AG04450 (cell line): ENCODE data around the gene TTC28. TPM values are rescaled to one million over a fixed set of nuclear protein-coding genes. Genes with fewer than 3 reads are reported as not detected.

ENCODE experiments used
- CTCF ChIA-PET: fragments of 300-600, 350-600 bp; formaldehyde crosslinking; extraction: SDS; loops from one replicate; lab custom pipeline; 2022; ENCODE audit warnings: antibody characterized with exemption, inconsistent platforms; lab: Charles Lee
- POLR2A ChIA-PET: fragments of 350-600 bp; formaldehyde crosslinking; extraction: SDS; loops from one replicate; lab custom pipeline; 2021; ENCODE audit warnings: antibody characterized with exemption, inconsistent platforms; lab: Yijun Ruan, JAX
- DNase-seq: peaks from one replicate; pipeline ENCODE4 v3.0.0-alpha.2; 2011; ENCODE audit warnings: low read depth, low spot score
- H3K27ac ChIP-seq: one replicate; pipeline ENCODE4 v1.5.1; 2012; ENCODE audit warnings: low read depth, low read length, control low read depth
- H3K27me3 ChIP-seq: one replicate; pipeline ENCODE4 v1.6.0; 2012; ENCODE audit warnings: low read length; ENCODE audit not compliant: control insufficient read depth, insufficient read depth
- H3K4me3 ChIP-seq: 2 replicates; pipeline ENCODE4 v1.5.1; 2011; ENCODE audit warnings: mild to moderate bottlenecking, low read depth, low read length, control low read depth
- H3K9me3 ChIP-seq: 2 replicates; pipeline ENCODE4 v1.5.1; 2012; ENCODE audit warnings: low read length; ENCODE audit not compliant: control insufficient read depth, insufficient read depth
- polyA plus RNA-seq: library from polyadenylated mRNA; depleted of rRNA; stranded (reverse); fragments of >200 nt; gene quantifications from 2 replicates; pipeline ENCODE4 v1.2.3, GENCODE V29; 2011
- TF ChIP-seq, protein P1 (sequence below): IDR thresholded peaks from 2 replicates; pipeline ENCODE4 v1.5.1; 2011; ENCODE audit warnings: low read depth, low read length, control low read depth, inconsistent platforms

The TTC28 gene
- polyA plus RNA-seq, 1 experiment = 11.2 TPM

DNA sequence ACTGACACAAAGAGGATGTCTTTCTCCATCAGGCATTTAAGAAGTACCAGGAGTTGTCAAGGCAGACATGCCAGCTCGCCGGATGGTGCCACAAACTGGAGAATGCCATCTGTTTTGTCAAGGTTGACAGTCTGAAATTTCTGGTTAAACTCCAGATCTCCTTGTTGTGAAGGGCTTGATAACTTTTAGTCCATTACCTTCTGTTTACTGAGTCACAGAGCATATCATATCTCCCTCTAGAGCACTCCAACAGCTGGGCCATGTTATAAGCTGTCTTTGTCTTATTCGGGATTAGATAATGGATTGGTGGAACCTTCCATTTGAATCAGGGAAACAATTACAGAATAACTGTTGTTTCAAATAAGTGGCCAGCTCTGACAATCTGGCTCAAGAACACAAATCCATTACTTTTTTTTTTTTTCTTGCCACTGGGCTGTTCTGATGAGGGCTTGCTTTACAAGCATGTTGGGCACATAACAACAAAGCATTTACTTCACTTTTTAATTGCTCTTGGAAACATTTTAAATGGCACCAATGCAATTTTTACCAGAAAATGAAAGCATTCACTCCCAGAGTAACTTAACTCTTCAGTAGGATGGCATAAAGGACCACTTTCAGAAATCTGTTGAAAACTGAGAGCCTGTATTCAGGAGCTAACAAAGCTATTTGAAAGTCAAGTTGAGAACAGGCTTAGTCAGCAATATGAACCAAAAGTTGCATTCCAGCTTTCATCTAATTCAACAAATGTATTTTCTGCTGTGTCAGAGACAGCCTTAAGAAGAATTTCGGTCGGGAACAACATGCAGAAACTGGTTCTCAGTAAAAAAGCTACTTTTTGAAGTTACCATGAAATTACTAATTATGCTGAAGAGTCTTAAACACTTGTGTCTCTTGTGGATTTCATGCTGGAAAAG, 533.0 kb downstream of the TTC28 start:
- no peak overlapping the region for H3K4me3 ChIP-seq
- no peak for DNase-seq
- H3K9me3 ChIP-seq = no peaks in the 10 kb centered on the region
- TF ChIP-seq, protein P1, sequence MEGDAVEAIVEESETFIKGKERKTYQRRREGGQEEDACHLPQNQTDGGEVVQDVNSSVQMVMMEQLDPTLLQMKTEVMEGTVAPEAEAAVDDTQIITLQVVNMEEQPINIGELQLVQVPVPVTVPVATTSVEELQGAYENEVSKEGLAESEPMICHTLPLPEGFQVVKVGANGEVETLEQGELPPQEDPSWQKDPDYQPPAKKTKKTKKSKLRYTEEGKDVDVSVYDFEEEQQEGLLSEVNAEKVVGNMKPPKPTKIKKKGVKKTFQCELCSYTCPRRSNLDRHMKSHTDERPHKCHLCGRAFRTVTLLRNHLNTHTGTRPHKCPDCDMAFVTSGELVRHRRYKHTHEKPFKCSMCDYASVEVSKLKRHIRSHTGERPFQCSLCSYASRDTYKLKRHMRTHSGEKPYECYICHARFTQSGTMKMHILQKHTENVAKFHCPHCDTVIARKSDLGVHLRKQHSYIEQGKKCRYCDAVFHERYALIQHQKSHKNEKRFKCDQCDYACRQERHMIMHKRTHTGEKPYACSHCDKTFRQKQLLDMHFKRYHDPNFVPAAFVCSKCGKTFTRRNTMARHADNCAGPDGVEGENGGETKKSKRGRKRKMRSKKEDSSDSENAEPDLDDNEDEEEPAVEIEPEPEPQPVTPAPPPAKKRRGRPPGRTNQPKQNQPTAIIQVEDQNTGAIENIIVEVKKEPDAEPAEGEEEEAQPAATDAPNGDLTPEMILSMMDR = no peak
- no peaks in the 10 kb centered on the region for H3K27me3 ChIP-seq
- ChIA-PET CTCF (interaction anchor here (0.7 to 1.5 kb wide), 4 partner anchors 10 to 127 kb away, joined by 3 read pairs; no protein-coding TSS in a partner anchor), POLR2A (no interaction called here)
- H3K27ac ChIP-seq = no peak overlapping the region

DNA sequence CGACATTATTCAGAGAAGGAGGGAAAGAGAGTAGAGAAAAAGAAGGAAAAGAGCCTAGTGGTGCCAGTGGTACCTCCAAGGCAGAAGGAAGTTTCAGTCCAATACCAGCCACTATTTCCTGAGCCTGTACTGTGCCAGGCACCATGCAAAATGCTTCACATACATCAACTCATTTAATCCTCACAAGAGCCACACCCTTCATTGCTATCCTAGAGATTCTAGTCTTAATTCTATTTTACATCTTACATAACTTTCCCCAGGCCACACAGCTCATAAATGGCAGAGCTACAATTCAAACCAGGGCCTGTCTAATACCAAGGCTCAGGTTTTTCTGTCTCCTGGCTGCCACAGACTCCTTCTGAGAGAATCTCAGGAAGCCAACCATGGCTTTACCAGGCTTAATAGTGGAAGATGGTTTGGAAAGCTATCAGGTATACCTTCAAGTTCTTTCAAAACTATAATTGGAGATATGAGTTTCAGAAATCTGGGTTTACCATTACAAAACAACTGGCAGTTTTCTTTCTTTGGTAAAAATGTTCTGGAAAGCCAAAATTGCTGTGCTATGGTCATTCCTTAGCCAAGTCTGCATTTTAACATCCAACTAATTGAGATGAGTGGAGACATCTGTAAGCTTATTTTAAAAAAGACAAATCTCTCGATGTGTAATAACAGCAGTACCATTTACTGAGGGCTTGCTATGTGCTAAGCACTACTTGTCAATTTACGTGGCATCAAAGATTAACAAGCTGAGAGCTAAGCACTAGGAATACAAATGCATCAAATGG, 535.5 kb downstream of the TTC28 start:
- no peak for DNase-seq
- CTCF ChIA-PET = no interaction called here

DNA sequence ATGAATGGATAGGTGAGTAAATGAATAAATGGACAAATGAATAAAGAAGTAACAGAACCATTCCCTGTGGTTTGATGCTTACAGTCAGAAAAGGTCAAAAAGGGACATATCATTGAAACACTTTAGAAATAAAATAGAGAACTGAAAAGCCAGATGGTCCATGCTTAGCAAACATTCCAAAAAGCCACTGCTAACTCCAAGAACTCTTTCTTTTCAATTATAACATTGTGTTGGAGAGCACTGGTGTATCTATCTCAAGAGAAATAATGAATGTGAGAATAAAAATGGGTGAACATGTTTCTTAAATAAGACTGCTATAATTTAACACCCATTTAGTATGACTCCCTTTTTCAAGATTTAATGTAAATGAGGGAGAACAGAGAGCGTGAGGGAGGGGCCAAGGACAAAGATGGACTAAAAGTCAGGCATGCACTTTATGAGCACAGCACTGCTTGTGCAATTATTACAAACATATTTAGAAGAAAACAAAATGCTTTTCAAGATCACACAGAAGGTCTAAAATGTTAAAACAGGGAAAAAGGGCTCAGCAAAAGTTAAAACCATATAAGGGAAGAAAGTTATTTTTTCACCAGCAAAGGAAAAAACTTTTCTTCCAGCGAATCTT, 536.3 kb downstream of the TTC28 start:
- TF ChIP-seq, protein P1 = no peak
- CTCF ChIA-PET = no interaction called here
- H3K27me3 ChIP-seq = no peaks in the 10 kb centered on the region
- DNase-seq = no peak
- H3K4me3 ChIP-seq = no peak overlapping the region
- H3K27ac ChIP-seq = no peak overlapping the region
- H3K9me3 ChIP-seq = no peaks in the 10 kb centered on the region
- POLR2A ChIA-PET = no interaction called here

More for the DNA sequence above, 535.5 kb downstream of the TTC28 start:
- Histone ChIP-seq H3K27me3 (no peaks in the 10 kb centered on the region), H3K4me3 (no peak overlapping the region), H3K9me3 (no peaks in the 10 kb centered on the region), H3K27ac (no peak overlapping the region)
- POLR2A ChIA-PET = no interaction called here
- TF ChIP-seq, protein P1 = no peak

DNA sequence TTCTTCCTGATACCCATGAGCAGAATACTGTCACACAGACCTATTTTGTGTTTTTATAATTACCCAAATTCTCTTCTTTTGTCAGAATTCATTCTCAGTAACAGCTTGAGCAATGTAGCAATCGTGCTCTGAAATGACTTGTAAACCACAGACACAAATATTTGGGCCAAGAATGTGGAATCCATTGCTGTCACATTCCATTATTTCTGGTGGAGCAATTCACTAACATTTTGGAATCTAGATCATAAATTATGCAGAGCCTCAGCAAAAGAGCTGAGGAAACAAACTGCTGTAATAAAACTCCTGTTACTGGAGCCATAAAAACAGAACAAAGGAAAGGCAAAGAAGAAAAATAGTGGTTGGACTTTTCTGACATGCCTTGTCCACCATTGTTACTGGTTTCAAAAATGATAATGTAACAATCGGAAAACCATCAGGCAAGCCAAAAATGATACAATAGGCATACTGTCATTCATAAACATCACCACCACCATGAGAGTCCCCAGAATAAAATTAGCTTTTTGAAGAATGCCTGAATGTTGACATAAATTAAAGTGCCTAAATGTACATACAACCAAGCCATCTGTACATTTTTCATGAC, 537.2 kb downstream of the TTC28 start:
- Histone ChIP-seq H3K9me3 (no peaks in the 10 kb centered on the region), H3K4me3 (no peak overlapping the region), H3K27me3 (no peaks in the 10 kb centered on the region), H3K27ac (peak overlapping the region; percentile 77)
- CTCF ChIA-PET = no interaction called here
- DNase-seq = peak; percentile 75
- POLR2A ChIA-PET = interaction anchor here (0.6 to 1.2 kb wide), 4 partner anchors 12 to 283 kb away, joined by 3 read pairs; no protein-coding TSS in a partner anchor
- TF ChIP-seq, protein P1 = no peak
